ENCODE measurements around the gene P4HA2.

P4HA2 gene

GRCh38 chr5:132156413-132156812 lies 71.2 kb downstream of the P4HA2 start:
- TF ChIP-seq OSR1 (CRISPR knock-in tag; IDR thresholded peaks at IDR 0.05) (no peak), RARB (CRISPR knock-in tag; IDR thresholded peaks at IDR 0.05) (no peak), PATZ1 (CRISPR knock-in tag; IDR thresholded peaks at IDR 0.05; ENCODE audit: borderline replicate concordance) (no peak), PPARA (CRISPR knock-in tag; IDR thresholded peaks at IDR 0.05; ENCODE audit: borderline replicate concordance) (no peak), SNAI2 (CRISPR knock-in tag; IDR thresholded peaks at IDR 0.05) (no peak), ZNF70 (CRISPR knock-in tag; IDR thresholded peaks at IDR 0.05) (no peak), BACH2 (CRISPR knock-in tag; IDR thresholded peaks at IDR 0.05; ENCODE audit: borderline replicate concordance) (no peak), ZNF565 (CRISPR knock-in tag; conservative IDR thresholded peaks at IDR 0.05; ENCODE audit: low read depth) (no peak), ZFP30 (CRISPR knock-in tag; IDR thresholded peaks at IDR 0.05) (no peak), GLIS3 (CRISPR knock-in tag; IDR thresholded peaks at IDR 0.05) (no peak), TCF4 (CRISPR knock-in tag; IDR thresholded peaks at IDR 0.05; ENCODE audit: borderline replicate concordance) (no peak), ZNF8 (CRISPR knock-in tag; IDR thresholded peaks at IDR 0.05) (no peak), POU6F1 (CRISPR knock-in tag; IDR thresholded peaks at IDR 0.05; ENCODE audit: borderline replicate concordance, low read depth) (no peak), ARNTL (CRISPR knock-in tag; IDR thresholded peaks at IDR 0.05; ENCODE audit: borderline replicate concordance, low read depth) (no peak), CSDC2 (CRISPR knock-in tag; IDR thresholded peaks at IDR 0.05) (no peak), TOX (CRISPR knock-in tag; IDR thresholded peaks at IDR 0.05; ENCODE audit: borderline replicate concordance) (no peak), CSRNP3 (CRISPR knock-in tag; IDR thresholded peaks at IDR 0.05) (no peak)
- no peak for ATAC-seq

- TF ChIP-seq ZNF8 (CRISPR knock-in tag; IDR thresholded peaks at IDR 0.05) (no peak), ZFP3 (CRISPR knock-in tag; IDR thresholded peaks at IDR 0.05) (no peak), SNAI2 (CRISPR knock-in tag; IDR thresholded peaks at IDR 0.05) (no peak), RARB (CRISPR knock-in tag; IDR thresholded peaks at IDR 0.05) (no peak), ARNTL (CRISPR knock-in tag; IDR thresholded peaks at IDR 0.05; ENCODE audit: borderline replicate concordance, low read depth) (no peak)
- no peak for ATAC-seq
Measured at GRCh38 chr5:132150565-132150964, 77.1 kb downstream of the P4HA2 start.

- ATAC-seq: no peak
- TF ChIP-seq TOX (CRISPR knock-in tag; IDR thresholded peaks at IDR 0.05; ENCODE audit: borderline replicate concordance) (no peak), POU6F1 (CRISPR knock-in tag; IDR thresholded peaks at IDR 0.05; ENCODE audit: borderline replicate concordance, low read depth) (no peak), SNAI2 (CRISPR knock-in tag; IDR thresholded peaks at IDR 0.05) (no peak), TCF4 (CRISPR knock-in tag; IDR thresholded peaks at IDR 0.05; ENCODE audit: borderline replicate concordance) (no peak), TSHZ2 (CRISPR knock-in tag; IDR thresholded peaks at IDR 0.05) (no peak), BACH2 (CRISPR knock-in tag; IDR thresholded peaks at IDR 0.05; ENCODE audit: borderline replicate concordance) (no peak), ZNF8 (CRISPR knock-in tag; IDR thresholded peaks at IDR 0.05) (no peak), ZFP30 (CRISPR knock-in tag; IDR thresholded peaks at IDR 0.05) (no peak), OSR1 (CRISPR knock-in tag; IDR thresholded peaks at IDR 0.05) (no peak), ISL1 (CRISPR knock-in tag; IDR thresholded peaks at IDR 0.05) (no peak), RARB (CRISPR knock-in tag; IDR thresholded peaks at IDR 0.05) (no peak), PATZ1 (CRISPR knock-in tag; IDR thresholded peaks at IDR 0.05; ENCODE audit: borderline replicate concordance) (no peak), ZFP3 (CRISPR knock-in tag; IDR thresholded peaks at IDR 0.05) (no peak), GLIS3 (CRISPR knock-in tag; IDR thresholded peaks at IDR 0.05) (no peak), CREB5 (CRISPR knock-in tag; IDR thresholded peaks at IDR 0.05; ENCODE audit: low read depth) (no peak), CSRNP3 (CRISPR knock-in tag; IDR thresholded peaks at IDR 0.05) (no peak), ZNF565 (CRISPR knock-in tag; conservative IDR thresholded peaks at IDR 0.05; ENCODE audit: low read depth) (no peak), CSDC2 (CRISPR knock-in tag; IDR thresholded peaks at IDR 0.05) (no peak), ARNTL (CRISPR knock-in tag; IDR thresholded peaks at IDR 0.05; ENCODE audit: borderline replicate concordance, low read depth) (no peak)
Measured at GRCh38 chr5:132147663-132148062, 80.0 kb downstream of the P4HA2 start.

All from SK-N-SH treated with all-trans-retinoic acid at 6 μM for 48 hours (cell line).